C4-2B (cell line): ENCODE data around the gene SHC1.

Experiments used
- H3K27ac ChIP-seq: fragments of 450-650 bp; 2 replicates; pipeline ENCODE4 v1.5.1; 2017
- CTCF ChIP-seq: fragments of 450-650 bp; conservative IDR thresholded peaks from 2 replicates; pipeline ENCODE4 v1.5.1; 2017; ENCODE audit warnings: mild to moderate bottlenecking
- ZFX ChIP-seq: fragments of 450-650 bp; IDR thresholded peaks from 2 replicates; pipeline ENCODE4 v1.6.1; 2017

SHC1 gene

GRCh38 chr1:154951901-154952657 is 18.5 kb downstream of the SHC1 start:
- H3K27ac ChIP-seq: no peak overlapping the region
- no peak for TF ChIP-seq CTCF
- no peak for TF ChIP-seq ZFX

- no peak overlapping the region for H3K27ac ChIP-seq
- TF ChIP-seq ZFX: no peak
- no peak for TF ChIP-seq CTCF
Measured at GRCh38 chr1:154948079-154948478, 22.5 kb downstream of the SHC1 start.

- H3K27ac ChIP-seq: no peak overlapping the region
- no peak for TF ChIP-seq ZFX
- no peak for TF ChIP-seq CTCF
Measured at GRCh38 chr1:154945962-154946850, 24.3 kb downstream of the SHC1 start.

- no peak for TF ChIP-seq ZFX
- no peak for TF ChIP-seq CTCF
- H3K27ac ChIP-seq: no peak overlapping the region
Measured at GRCh38 chr1:154945160-154945961, 25.2 kb downstream of the SHC1 start.

- TF ChIP-seq CTCF (no peak), ZFX (no peak)
- no peak overlapping the region for H3K27ac ChIP-seq
Measured at GRCh38 chr1:154944401-154945159, 26.0 kb downstream of the SHC1 start.

- H3K27ac ChIP-seq: no peak overlapping the region
- peak; percentile 95 for TF ChIP-seq CTCF
- no peak for TF ChIP-seq ZFX
Measured at GRCh38 chr1:154943649-154944400, 26.7 kb downstream of the SHC1 start.
